NCI-H774 (cell line): ENCODE results near the gene KNDC1.
"Not testable (repeated sequence)": the region's sequence is repeated elsewhere in the genome, so short reads cannot be mapped to it uniquely, and the experiment has no call there.

ENCODE experiments used
- DNase-seq: peaks from one replicate; lab custom pipeline; 2025; lab: John Stamatoyannopoulos, UW

Gene KNDC1

GRCh38 chr10:133162910-133163856, 3.2 kb downstream of the KNDC1 start:
- DNase-seq: no peak

GRCh38 chr10:133163889-133164815, 4.1 kb downstream of the KNDC1 start:
- DNase-seq: no peak

GRCh38 chr10:133164816-133165555, 5.0 kb downstream of the KNDC1 start:
- no peak for DNase-seq

GRCh38 chr10:133165556-133166503, 5.8 kb downstream of the KNDC1 start:
- DNase-seq: no peak

- DNase-seq: no peak
Measured at GRCh38 chr10:133166504-133166827, 6.4 kb downstream of the KNDC1 start.

GRCh38 chr10:133166828-133167692, 7.0 kb downstream of the KNDC1 start:
- DNase-seq: no peak

- no peak for DNase-seq
Measured at GRCh38 chr10:133167693-133168616, 7.9 kb downstream of the KNDC1 start.

GRCh38 chr10:133168617-133169031, 8.6 kb downstream of the KNDC1 start:
- DNase-seq: no peak

- no peak for DNase-seq
Measured at GRCh38 chr10:133169173-133169947, 9.3 kb downstream of the KNDC1 start.

- DNase-seq: no peak
Measured at GRCh38 chr10:133170092-133170491, 10.1 kb downstream of the KNDC1 start.

- no peak for DNase-seq
Measured at GRCh38 chr10:133173860-133174640, 14.0 kb downstream of the KNDC1 start.

- no peak for DNase-seq
Measured at GRCh38 chr10:133174689-133175263, 14.8 kb downstream of the KNDC1 start.

- not testable (repeated sequence) for DNase-seq
Measured at GRCh38 chr10:133175624-133176023, 15.6 kb downstream of the KNDC1 start.

GRCh38 chr10:133176546-133176945, 16.5 kb downstream of the KNDC1 start:
- DNase-seq: no peak

GRCh38 chr10:133177380-133178157, 17.6 kb downstream of the KNDC1 start:
- DNase-seq: no peak
